Measurements from ENCODE around the gene MAU2. TPM values are rescaled to one million over a fixed set of nuclear protein-coding genes. Genes with fewer than 3 reads are reported as not detected.
"Not testable (repeated sequence)": the region's sequence is repeated elsewhere in the genome, so short reads cannot be mapped to it uniquely, and the experiment has no call there.

The MAU2 gene
- total RNA-seq, 1 donor from 2014 or later, result 69.7 TPM

GRCh38 chr19:19388568-19389555 lies 68.2 kb downstream of the MAU2 start:
- Histone ChIP-seq H3K36me3 (no peaks in the 10 kb centered on the region), H3K27me3 (ENCODE audit: low read depth) (no peaks in the 10 kb centered on the region), H3K4me1 (peaks cover 83% of the 10 kb centered on the region), H3K4me3 (no peak overlapping the region), H3K27ac (peak overlapping the region; percentile 57), H3K9me3 (no peaks in the 10 kb centered on the region)
- DNase-seq (no peak), ATAC-seq (no peak)
- intact Hi-C loops (cut with DNase I), result no loop called here
- no peak for TF ChIP-seq CTCF (IDR thresholded peaks at IDR 0.05)

- H3K27me3 ChIP-seq (ENCODE audit: low read depth); H3K9me3 ChIP-seq; H3K36me3 ChIP-seq; ATAC-seq; H3K4me3 ChIP-seq; intact Hi-C loops (cut with DNase I); DNase-seq: not testable (repeated sequence)
- H3K4me1 ChIP-seq, result peaks cover 86% of the 10 kb centered on the region
- peak overlapping the region; percentile 57 for H3K27ac ChIP-seq
These were observed 69.1 kb downstream of the MAU2 start for GRCh38 chr19:19389683-19390082.

GRCh38 chr19:19394333-19394732 lies 73.7 kb downstream of the MAU2 start:
- H3K27ac ChIP-seq; ATAC-seq; H3K9me3 ChIP-seq; H3K27me3 ChIP-seq (ENCODE audit: low read depth); H3K4me3 ChIP-seq; intact Hi-C loops (cut with DNase I); DNase-seq; H3K36me3 ChIP-seq: not testable (repeated sequence)
- H3K4me1 ChIP-seq, result peaks cover 63% of the 10 kb centered on the region

GRCh38 chr19:19399733-19400433 lies 79.3 kb downstream of the MAU2 start:
- TF ChIP-seq CTCF (IDR thresholded peaks at IDR 0.05), result no peak
- DNase-seq (no peak), ATAC-seq (no peak)
- H3K36me3 ChIP-seq, result no peaks in the 10 kb centered on the region
- H3K9me3 ChIP-seq, result no peaks in the 10 kb centered on the region
- intact Hi-C loops (cut with DNase I), result no loop called here
- no peaks in the 10 kb centered on the region for H3K27me3 ChIP-seq (ENCODE audit: low read depth)
- peaks cover 43% of the 10 kb centered on the region for H3K4me1 ChIP-seq
- no peak overlapping the region for H3K4me3 ChIP-seq
- no peak overlapping the region for H3K27ac ChIP-seq

- TF ChIP-seq CTCF (IDR thresholded peaks at IDR 0.05), result no peak
- Histone ChIP-seq H3K4me3 (no peak overlapping the region), H3K27me3 (ENCODE audit: low read depth) (no peaks in the 10 kb centered on the region), H3K9me3 (no peaks in the 10 kb centered on the region), H3K36me3 (no peaks in the 10 kb centered on the region), H3K4me1 (peaks cover 52% of the 10 kb centered on the region), H3K27ac (peak overlapping the region; percentile 56)
- intact Hi-C loops (cut with DNase I), result no loop called here
- ATAC-seq, result no peak
- no peak for DNase-seq
These were observed 82.2 kb downstream of the MAU2 start for GRCh38 chr19:19402656-19403372.

- no peak for TF ChIP-seq CTCF (IDR thresholded peaks at IDR 0.05)
- ATAC-seq, result peak in 1 of 2 donors; percentile 11
- intact Hi-C loops (cut with DNase I), result no loop called here
- Histone ChIP-seq H3K27me3 (ENCODE audit: low read depth) (no peaks in the 10 kb centered on the region), H3K9me3 (no peaks in the 10 kb centered on the region), H3K36me3 (no peaks in the 10 kb centered on the region), H3K27ac (peak overlapping the region; percentile 56), H3K4me1 (peaks cover 58% of the 10 kb centered on the region), H3K4me3 (no peak overlapping the region)
- no peak for DNase-seq
These were observed 82.8 kb downstream of the MAU2 start for GRCh38 chr19:19403373-19403901.
